GM12891 (cell line): ENCODE data around the gene AKAP10.

ENCODE experiments used
- DNase-seq: peaks from one replicate; pipeline ENCODE4 v3.0.0; 2011; ENCODE audit warnings: low spot score; ENCODE audit not compliant: insufficient read length
- FAIRE-seq: peaks from 2 replicates; lab custom pipeline; 2011; peaks lifted over from hg19 to GRCh38; lab: Jason Lieb, UNC
- PAX5 ChIP-seq: IDR thresholded peaks from 2 replicates; pipeline ENCODE4 v1.6.1; 2011; ENCODE audit warnings: low read length, moderate library complexity, mild to moderate bottlenecking; ENCODE audit not compliant: insufficient read depth, severe bottlenecking
- POLR2A ChIP-seq: IDR thresholded peaks from 2 replicates; pipeline ENCODE4 v1.6.1; 2011; ENCODE audit warnings: low read depth, low read length, control low read depth
- POLR2AphosphoS5 ChIP-seq: IDR thresholded peaks from 2 replicates; pipeline ENCODE4 v1.6.1; 2011; ENCODE audit warnings: low read depth, low read length, control low read depth
- POU2F2 ChIP-seq: IDR thresholded peaks from 2 replicates; pipeline ENCODE4 v1.6.1; 2011; ENCODE audit warnings: low read depth, mild to moderate bottlenecking, control low read depth, low read length, moderate library complexity
- SPI1 ChIP-seq: IDR thresholded peaks from 2 replicates; pipeline ENCODE4 v1.6.1; 2011; ENCODE audit warnings: low read depth, low read length, control low read depth
- TAF1 ChIP-seq: IDR thresholded peaks from 2 replicates; pipeline ENCODE4 v1.6.1; 2011; ENCODE audit warnings: low read depth, low read length, control low read depth

AKAP10 gene

DNA sequence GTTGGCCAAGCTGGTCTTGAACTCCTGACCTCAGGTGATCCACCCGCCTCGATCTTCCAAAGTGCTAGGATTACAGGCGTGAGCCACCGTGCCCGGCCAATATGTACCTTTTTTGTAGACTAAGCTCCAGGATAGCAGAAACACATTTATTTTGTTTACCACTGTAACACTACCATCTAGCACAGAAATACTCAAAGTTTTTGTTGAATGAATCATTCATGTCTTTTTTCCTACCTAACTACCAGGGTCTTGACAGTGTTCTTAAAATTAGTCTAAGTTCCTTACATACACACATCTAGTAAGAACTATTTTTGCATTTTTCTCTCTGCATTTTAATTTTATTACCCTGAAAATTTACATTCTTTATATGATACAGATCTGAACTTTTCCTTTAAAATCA lies 44.4 kb downstream of the AKAP10 start:
- TF ChIP-seq SPI1 (no peak), PAX5 (no peak), POLR2AphosphoS5 (no peak)
- no peak for FAIRE-seq
- no peak for DNase-seq

DNA sequence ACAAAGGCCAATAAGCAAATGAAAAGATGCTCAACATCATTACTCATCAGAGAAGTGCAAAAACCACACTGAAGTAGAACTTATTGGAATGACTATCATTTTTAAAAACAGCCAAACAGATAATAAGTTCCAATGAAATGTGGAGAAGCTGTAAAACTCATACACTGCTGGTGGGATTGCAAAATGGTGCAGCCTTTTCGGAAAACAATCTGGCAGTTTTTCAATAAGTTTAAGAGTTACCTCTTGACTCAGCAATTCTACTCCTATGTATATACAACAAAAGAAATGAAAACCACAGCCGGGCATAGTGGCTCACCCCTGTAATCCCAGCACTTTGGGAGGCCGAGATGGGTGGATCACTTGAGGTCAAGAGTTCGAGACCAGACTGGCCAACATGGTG lies 49.3 kb downstream of the AKAP10 start:
- no peak for FAIRE-seq
- TF ChIP-seq POLR2A (no peak), POU2F2 (no peak), TAF1 (no peak), SPI1 (no peak), POLR2AphosphoS5 (no peak), PAX5 (no peak)
- DNase-seq = no peak

DNA sequence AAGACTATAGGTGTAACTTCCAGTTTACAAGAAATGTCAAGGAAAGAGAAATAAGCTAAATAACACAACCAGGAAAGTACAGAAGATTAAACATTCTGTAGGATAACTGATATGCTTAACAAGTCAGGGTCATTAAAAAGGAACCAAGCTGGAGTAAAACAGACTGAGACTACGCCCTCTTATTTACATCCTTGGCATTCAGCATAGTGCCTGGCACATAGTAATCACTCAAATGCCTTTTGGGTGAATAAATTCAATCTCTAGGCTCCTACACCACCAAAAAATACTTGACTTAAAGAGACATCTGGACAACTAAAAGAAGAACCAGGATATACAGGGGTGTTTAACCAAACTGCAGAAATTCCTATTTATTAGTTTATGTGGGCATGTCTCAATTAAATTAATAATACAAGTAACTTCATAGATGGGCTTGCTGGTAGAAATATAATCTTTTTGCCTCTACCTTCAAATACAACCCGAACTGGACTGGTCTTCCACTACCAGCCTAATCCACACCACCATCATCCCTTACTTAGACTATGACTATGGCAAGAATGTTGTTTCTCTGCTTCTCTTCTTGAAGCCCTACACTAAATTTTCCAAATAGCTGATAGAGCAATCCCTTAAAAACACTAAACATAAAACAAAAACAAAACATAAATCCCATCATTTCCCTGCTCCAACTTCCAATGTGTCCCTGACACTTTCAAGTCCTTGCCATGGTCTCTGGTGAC lies 62.2 kb downstream of the AKAP10 start:
- DNase-seq (no peak), FAIRE-seq (no peak)
- TF ChIP-seq POLR2AphosphoS5 = no peak
- TF ChIP-seq TAF1 = no peak
- TF ChIP-seq SPI1 = no peak
- no peak for TF ChIP-seq POLR2A
- TF ChIP-seq PAX5 = no peak
- TF ChIP-seq POU2F2 = no peak

DNA sequence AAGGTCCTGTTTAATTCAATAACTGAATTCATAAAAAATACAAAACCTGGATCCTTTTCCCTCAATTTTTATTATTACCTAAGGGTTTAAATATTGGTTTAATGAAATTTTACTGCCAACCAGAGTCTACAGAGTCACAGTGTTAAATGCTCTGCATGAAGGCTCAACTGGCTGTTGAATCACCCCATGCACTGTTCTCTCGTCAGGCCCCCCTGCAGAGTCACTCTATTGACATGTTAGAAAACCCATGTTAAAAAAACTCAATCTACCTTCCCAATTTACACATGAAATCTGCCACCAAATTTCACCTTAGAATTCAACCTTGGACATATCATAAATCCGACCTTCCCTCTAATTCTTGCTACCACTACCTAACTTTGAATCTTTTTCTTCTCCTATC lies 66.6 kb downstream of the AKAP10 start:
- TF ChIP-seq TAF1 = no peak
- no peak for DNase-seq
- FAIRE-seq = no peak

DNA sequence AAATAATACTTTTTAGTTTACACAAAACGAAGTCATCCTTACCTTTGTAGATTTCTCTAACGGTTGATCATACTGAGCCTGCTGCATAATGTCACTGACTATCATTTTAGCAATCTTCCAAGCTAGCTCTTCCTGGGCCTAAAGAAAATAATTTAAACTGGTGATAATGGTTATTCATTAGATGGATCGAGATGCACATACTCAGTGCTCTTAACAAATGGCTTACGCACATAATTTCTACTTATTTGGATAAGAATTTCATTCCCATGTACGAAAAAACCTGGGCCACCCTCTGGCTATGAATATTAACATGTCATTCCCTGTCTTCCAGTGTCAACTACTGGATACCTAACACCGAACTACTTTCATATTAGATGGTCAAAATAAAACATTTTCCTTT lies 68.5 kb downstream of the AKAP10 start:
- no peak for DNase-seq
- no peak for TF ChIP-seq SPI1
- no peak for FAIRE-seq

DNA sequence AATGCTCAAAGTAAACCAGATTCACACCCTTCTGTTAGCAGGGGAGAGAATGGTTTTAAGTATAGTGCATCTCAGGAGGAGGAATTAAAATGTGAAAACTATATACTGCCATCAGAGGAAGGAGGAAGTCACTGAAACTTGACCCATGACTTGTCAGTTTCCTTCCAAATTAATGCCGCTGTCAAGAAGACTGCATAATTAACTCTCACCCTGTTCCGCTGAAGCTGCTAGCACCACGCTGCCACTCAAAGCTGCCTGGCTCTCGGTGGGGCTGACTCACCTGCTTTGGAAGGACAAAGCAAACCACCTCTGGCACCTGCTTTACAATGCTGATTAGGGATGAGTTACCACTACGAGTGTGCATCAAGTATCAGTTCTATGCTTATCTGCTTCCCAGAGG lies 72.1 kb downstream of the AKAP10 start:
- FAIRE-seq = no peak
- TF ChIP-seq POLR2AphosphoS5 (no peak), POU2F2 (no peak), POLR2A (no peak), SPI1 (no peak), TAF1 (no peak), PAX5 (no peak)
- no peak for DNase-seq

DNA sequence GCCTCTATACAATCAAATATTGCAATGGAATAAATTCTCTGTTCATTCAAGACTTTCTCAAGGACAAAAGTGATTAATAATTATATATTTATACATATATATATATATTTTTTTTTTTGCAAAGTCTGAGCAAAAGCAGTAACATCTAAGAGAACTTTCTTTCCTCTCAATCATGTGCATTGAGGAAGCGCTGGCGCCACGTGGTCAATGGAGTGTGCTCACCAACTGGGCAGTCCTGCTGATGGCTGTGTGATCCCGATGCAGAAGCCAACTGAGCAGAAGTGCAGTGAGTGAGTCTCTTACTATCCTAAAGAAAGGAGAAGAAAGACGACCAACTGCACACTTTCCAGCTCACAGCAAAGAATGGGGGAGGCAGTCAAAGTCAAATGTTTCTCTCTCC lies 72.7 kb downstream of the AKAP10 start:
- FAIRE-seq (no peak), DNase-seq (no peak)
- TF ChIP-seq TAF1 = no peak
- TF ChIP-seq SPI1 = no peak
- TF ChIP-seq POLR2A = no peak
- TF ChIP-seq POLR2AphosphoS5 = no peak
- TF ChIP-seq PAX5 = no peak
- TF ChIP-seq POU2F2 = no peak

DNA sequence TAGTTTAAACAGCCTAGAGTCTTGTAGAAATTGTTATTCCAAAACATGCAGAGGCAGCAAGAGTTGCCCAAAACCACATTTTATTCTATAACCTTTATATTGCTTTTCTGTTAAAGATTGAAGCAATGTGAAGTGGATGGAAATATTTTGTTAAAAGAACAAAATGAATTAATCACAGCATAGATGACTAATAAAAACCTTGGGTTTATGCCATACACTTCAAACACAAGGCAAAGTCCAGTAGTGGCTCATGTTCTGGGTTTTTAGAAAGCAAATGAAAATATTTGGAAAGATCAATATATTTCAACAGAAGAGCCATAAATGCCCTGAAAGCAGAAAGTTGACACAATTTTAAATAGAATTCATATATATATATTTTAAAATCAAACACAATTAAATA lies 73.2 kb downstream of the AKAP10 start:
- TF ChIP-seq SPI1 (no peak), POLR2A (no peak), POLR2AphosphoS5 (no peak), PAX5 (no peak), POU2F2 (no peak), TAF1 (no peak)
- no peak for FAIRE-seq
- no peak for DNase-seq

DNA sequence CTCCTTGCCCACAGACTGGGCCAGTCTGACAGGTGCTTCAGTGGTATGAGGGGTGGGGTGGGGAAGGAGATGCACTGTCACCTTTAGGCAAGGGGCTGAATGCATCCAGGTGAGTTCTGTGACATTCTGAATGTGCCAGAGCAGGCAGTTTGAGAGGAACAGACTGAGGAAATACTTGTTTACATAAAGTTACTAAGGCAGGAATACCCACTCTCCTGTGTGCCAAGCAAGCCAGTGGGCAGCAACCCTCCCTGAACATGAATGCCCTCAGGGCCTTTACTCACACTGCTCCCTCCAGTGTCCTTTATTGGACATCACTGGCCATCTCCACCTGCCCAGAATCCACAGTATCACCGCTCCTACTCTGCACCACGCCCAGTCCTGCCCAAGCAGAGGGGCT lies 76.8 kb downstream of the AKAP10 start:
- DNase-seq (no peak), FAIRE-seq (no peak)
- TF ChIP-seq POU2F2 (no peak), SPI1 (no peak), TAF1 (no peak), POLR2AphosphoS5 (no peak), PAX5 (no peak), POLR2A (no peak)

DNA sequence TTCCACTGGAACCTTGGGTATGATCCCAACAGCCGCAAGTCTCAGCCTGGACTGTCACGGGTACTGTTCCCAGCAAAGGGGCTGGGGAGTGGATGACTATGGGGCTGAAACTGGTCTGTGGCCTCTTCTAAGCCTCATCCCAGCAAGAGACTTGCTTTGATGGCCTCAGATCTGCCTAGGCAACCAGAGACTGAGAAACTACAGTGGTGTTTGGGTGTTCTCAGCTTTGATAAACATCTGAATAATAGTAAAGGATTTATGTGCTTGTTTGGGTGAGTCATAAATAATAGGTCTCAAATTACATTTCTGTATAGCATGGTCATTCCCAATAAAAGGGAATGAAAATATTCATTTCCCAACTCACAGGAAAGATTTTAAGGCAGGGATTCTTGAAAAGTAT lies 79.7 kb downstream of the AKAP10 start:
- FAIRE-seq = no peak
- TF ChIP-seq POLR2A (no peak), SPI1 (no peak), POLR2AphosphoS5 (no peak), POU2F2 (no peak), PAX5 (no peak), TAF1 (no peak)
- no peak for DNase-seq
